ENCODE measurements around the gene POLR3H.

GRCh38 chr22:41570221-41570620, 26.0 kb upstream of the POLR3H start:
- TF ChIP-seq CTCF (IDR thresholded peaks at IDR 0.05) (no peak), POLR2AphosphoS5 (IDR thresholded peaks at IDR 0.05) (no peak), POLR2A (IDR thresholded peaks at IDR 0.05) (no peak), EP300 (IDR thresholded peaks at IDR 0.05; ENCODE audit: low read depth) (no peak)
